Neural progenitor cell (in vitro differentiated cells): ENCODE data around the gene RNF224. TPM values are rescaled to one million over a fixed set of nuclear protein-coding genes. Genes with fewer than 3 reads are reported as not detected.

Source experiments
- DNase-seq: peaks from one replicate; pipeline ENCODE4 v3.0.0-alpha.2; 2016; ENCODE audit warnings: low spot score
- H2AFZ ChIP-seq: fragments of 200-600 bp; sonication (generic); replicated peaks from 2 replicates; pipeline ENCODE4 v1.6.1; 2016; ENCODE audit warnings: antibody characterized with exemption
- H3F3A ChIP-seq: fragments of 200-600 bp; sonication (generic); 2 replicates; pipeline ENCODE4 v1.6.1; 2016; ENCODE audit warnings: antibody characterized with exemption, low read depth
- H3K27ac ChIP-seq: fragments of 200-600 bp; sonication (generic); 2 replicates; pipeline ENCODE4 v1.5.1; 2016; ENCODE audit warnings: mild to moderate bottlenecking
- H3K27me3 ChIP-seq: fragments of 200-600 bp; sonication (generic); 2 replicates; pipeline ENCODE4 v1.6.1; 2016; ENCODE audit warnings: mild to moderate bottlenecking, moderate library complexity
- H3K36me3 ChIP-seq: fragments of 200-600 bp; sonication (generic); 2 replicates; pipeline ENCODE4 v1.5.1; 2016
- H3K4me1 ChIP-seq: fragments of 200-600 bp; sonication (generic); 2 replicates; pipeline ENCODE4 v1.6.1; 2016; ENCODE audit warnings: mixed run types
- H3K4me2 ChIP-seq: fragments of 200-600 bp; sonication (generic); 2 replicates; pipeline ENCODE4 v1.6.1; 2016
- H3K4me3 ChIP-seq: fragments of 200-600 bp; sonication (generic); 2 replicates; pipeline ENCODE4 v1.5.1; 2016
- H3K79me2 ChIP-seq: fragments of 200-600 bp; sonication (generic); 2 replicates; pipeline ENCODE4 v1.6.1; 2016; ENCODE audit warnings: low read depth
- H3K9ac ChIP-seq: fragments of 200-600 bp; sonication (generic); 2 replicates; pipeline ENCODE4 v1.6.1; 2016
- H3K9me3 ChIP-seq: fragments of 200-600 bp; sonication (generic); 2 replicates; pipeline ENCODE4 v1.5.1; 2016; ENCODE audit warnings: low read depth
- H4K20me1 ChIP-seq: fragments of 200-600 bp; sonication (generic); 2 replicates; pipeline ENCODE4 v1.6.1; 2016; ENCODE audit warnings: low read depth
- H3K27ac Mint-ChIP-seq: 3 replicates; pipeline ENCODE4 v1.8.0; 2021; ENCODE audit warnings: mixed read lengths
- H3K27me3 Mint-ChIP-seq: 2 replicates; pipeline ENCODE4 v1.8.0; 2022; ENCODE audit warnings: low read depth, mild to moderate bottlenecking, inconsistent platforms, moderate library complexity, mixed read lengths; ENCODE audit not compliant: insufficient read depth
- H3K36me3 Mint-ChIP-seq: 3 replicates; pipeline ENCODE4 v1.8.0; 2021; ENCODE audit warnings: mixed read lengths
- H3K4me1 Mint-ChIP-seq: 3 replicates; pipeline ENCODE4 v1.8.0; 2021; ENCODE audit warnings: mixed read lengths
- H3K4me3 Mint-ChIP-seq: 3 replicates; pipeline ENCODE4 v1.8.0; 2021; ENCODE audit warnings: mild to moderate bottlenecking, moderate library complexity, mixed read lengths
- H3K9me3 Mint-ChIP-seq: 3 replicates; pipeline ENCODE4 v1.8.0; 2020; ENCODE audit warnings: mixed read lengths
- CTCF ChIP-seq: fragments of 200-600 bp; sonication (generic); IDR thresholded peaks from 2 replicates; pipeline ENCODE4 v1.5.1; 2017; ENCODE audit warnings: antibody characterized with exemption, mild to moderate bottlenecking
- EZH2 ChIP-seq: fragments of 200-600 bp; sonication (generic); IDR thresholded peaks from 2 replicates; pipeline ENCODE4 v1.6.1; 2017; ENCODE audit warnings: antibody characterized with exemption, mild to moderate bottlenecking, moderate library complexity
- EZH2phosphoT487 ChIP-seq: fragments of 200-600 bp; sonication (generic); IDR thresholded peaks from 2 replicates; pipeline ENCODE4 v1.6.1; 2017; ENCODE audit warnings: antibody characterized with exemption
- total RNA-seq: library from RNA; depleted of rRNA; stranded (reverse); fragments of >200 nt; gene quantifications from 2 replicates; pipeline ENCODE4 v1.2.3, GENCODE V29; 2015; ENCODE audit warnings: low replicate concordance

RNF224 gene
- total RNA-seq, 1 donor from 2014 or later = not detected

- H3K4me3 ChIP-seq = no peak within 1 kb of the TSS
- TF ChIP-seq EZH2phosphoT487 (no peak), CTCF (no peak), EZH2 (no peak)
- H3K79me2 ChIP-seq = no peaks in the 10 kb centered on the region
- H3K9ac ChIP-seq = no peak within 1 kb of the TSS
- no peak within 1 kb of the TSS for H2AFZ ChIP-seq
- no peak for DNase-seq
- peaks cover 3% of the 10 kb centered on the region for H3K4me1 Mint-ChIP-seq
- H3K27me3 ChIP-seq = no peaks in the 10 kb centered on the region
- no peak within 1 kb of the TSS for H3K4me2 ChIP-seq
- no peak within 1 kb of the TSS for H3K27ac ChIP-seq
- H3F3A ChIP-seq = no peaks in the 10 kb centered on the region
- H3K27ac Mint-ChIP-seq = no peak within 1 kb of the TSS
- H3K27me3 Mint-ChIP-seq = peaks cover 6% of the 10 kb centered on the region
- H4K20me1 ChIP-seq = peaks cover 5% of the 10 kb centered on the region
- no peaks in the 10 kb centered on the region for H3K4me1 ChIP-seq
- no peaks in the 10 kb centered on the region for H3K36me3 ChIP-seq
- H3K36me3 Mint-ChIP-seq = no peaks in the 10 kb centered on the region
- no peak within 1 kb of the TSS for H3K4me3 Mint-ChIP-seq
- no peaks in the 10 kb centered on the region for H3K9me3 ChIP-seq
- H3K9me3 Mint-ChIP-seq = no peaks in the 10 kb centered on the region
Measured at GRCh38 chr9:137230705-137231371, 3.5 kb downstream of the RNF224 start, which contains the start of gene SLC34A3. SLC34A3 (plus strand) TSS chr9:137230901; CDS start chr9:137231703, 802 bp downstream.

GRCh38 chr9:137231372-137232039 lies 4.2 kb downstream of the RNF224 start:
- Histone ChIP-seq H3K9ac (no peak overlapping the region), H4K20me1 (peaks cover 5% of the 10 kb centered on the region), H3F3A (no peaks in the 10 kb centered on the region), H2AFZ (no peak overlapping the region), H3K9me3 (no peaks in the 10 kb centered on the region), H3K27ac (no peak overlapping the region), H3K36me3 (no peaks in the 10 kb centered on the region), H3K79me2 (no peaks in the 10 kb centered on the region), H3K4me1 (no peaks in the 10 kb centered on the region), H3K4me3 (no peak overlapping the region), H3K4me2 (no peak overlapping the region), H3K27me3 (no peaks in the 10 kb centered on the region)
- DNase-seq = no peak
- Mint-ChIP-seq H3K4me3 (no peak overlapping the region), H3K4me1 (peaks cover 3% of the 10 kb centered on the region), H3K9me3 (no peaks in the 10 kb centered on the region), H3K27me3 (peaks cover 6% of the 10 kb centered on the region), H3K27ac (no peak overlapping the region), H3K36me3 (no peaks in the 10 kb centered on the region)
- TF ChIP-seq CTCF (no peak), EZH2 (no peak), EZH2phosphoT487 (no peak)

GRCh38 chr9:137232101-137232500 lies 4.8 kb downstream of the RNF224 start:
- no peaks in the 10 kb centered on the region for H3K79me2 ChIP-seq
- no peak overlapping the region for H2AFZ ChIP-seq
- DNase-seq = no peak
- Mint-ChIP-seq H3K27me3 (peaks cover 6% of the 10 kb centered on the region), H3K9me3 (no peaks in the 10 kb centered on the region), H3K4me1 (peaks cover 3% of the 10 kb centered on the region), H3K4me3 (no peak overlapping the region), H3K27ac (no peak overlapping the region), H3K36me3 (no peaks in the 10 kb centered on the region)
- H3K27me3 ChIP-seq = no peaks in the 10 kb centered on the region
- no peak overlapping the region for H3K4me2 ChIP-seq
- H4K20me1 ChIP-seq = peaks cover 11% of the 10 kb centered on the region
- H3F3A ChIP-seq = no peaks in the 10 kb centered on the region
- no peak overlapping the region for H3K27ac ChIP-seq
- H3K36me3 ChIP-seq = no peaks in the 10 kb centered on the region
- no peak for TF ChIP-seq CTCF
- H3K9me3 ChIP-seq = no peaks in the 10 kb centered on the region
- H3K4me1 ChIP-seq = peaks cover 6% of the 10 kb centered on the region
- H3K9ac ChIP-seq = no peak overlapping the region
- no peak overlapping the region for H3K4me3 ChIP-seq
